GM23338 (cell line): Measurements from ENCODE around the gene KCTD14. TPM values are rescaled to one million over a fixed set of nuclear protein-coding genes. Genes with fewer than 3 reads are reported as not detected.
A peak's percentile ranks its signal among the peaks of the same experiment; 100 is the strongest.

Experiments
- ATAC-seq: fragments of 200-7000 bp; cut with Tn5 transposase; 3 replicates; pipeline ENCODE4 v1.9.1; 2020
- DNase-seq: peaks from one replicate; pipeline ENCODE4 v3.0.0-alpha.2; 2015; ENCODE audit warnings: low spot score
- H2AFZ ChIP-seq: fragments of 200-600 bp; sonication (generic); 2 replicates; pipeline ENCODE4 v1.8.0; 2016; ENCODE audit warnings: antibody characterized with exemption, mild to moderate bottlenecking, moderate library complexity
- H3F3A ChIP-seq: fragments of 200-600 bp; sonication (generic); replicated peaks from 2 replicates; pipeline ENCODE4 v1.8.0; 2017; ENCODE audit warnings: antibody characterized with exemption, mixed run types, low read depth
- H3K27ac ChIP-seq: fragments of 200-600 bp; sonication (generic); 2 replicates; pipeline ENCODE4 v1.6.1; 2016; ENCODE audit warnings: low read depth
- H3K27me3 ChIP-seq: fragments of 200-600 bp; sonication (generic); 2 replicates; pipeline ENCODE4 v1.8.0; 2016; ENCODE audit warnings: mild to moderate bottlenecking, mixed run types, moderate library complexity; ENCODE audit not compliant: insufficient read depth
- H3K36me3 ChIP-seq: fragments of 200-600 bp; sonication (generic); 2 replicates; pipeline ENCODE4 v1.8.0; 2016; ENCODE audit warnings: mild to moderate bottlenecking; ENCODE audit not compliant: insufficient read depth
- H3K4me1 ChIP-seq: fragments of 200-600 bp; sonication (generic); 2 replicates; pipeline ENCODE4 v1.8.0; 2016; ENCODE audit warnings: mild to moderate bottlenecking, moderate library complexity; ENCODE audit not compliant: insufficient read depth
- H3K4me2 ChIP-seq: fragments of 200-600 bp; sonication (generic); 2 replicates; pipeline ENCODE4 v1.7.1; 2017; ENCODE audit warnings: mixed run types
- H3K4me3 ChIP-seq: fragments of 200-600 bp; sonication (generic); 2 replicates; pipeline ENCODE4 v1.6.1; 2016; ENCODE audit warnings: mixed run types
- H3K79me2 ChIP-seq: fragments of 200-600 bp; sonication (generic); replicated peaks from 2 replicates; pipeline ENCODE4 v1.8.0; 2017; ENCODE audit warnings: mild to moderate bottlenecking; ENCODE audit not compliant: insufficient read depth
- H3K9me2 ChIP-seq: fragments of 200-600 bp; sonication (generic); 2 replicates; pipeline ENCODE4 v1.8.0; 2017; ENCODE audit not compliant: insufficient read depth
- H4K20me1 ChIP-seq: fragments of 200-600 bp; sonication (generic); replicated peaks from 2 replicates; pipeline ENCODE4 v1.8.0; 2017; ENCODE audit warnings: mild to moderate bottlenecking; ENCODE audit not compliant: insufficient read depth
- H3K27ac Mint-ChIP-seq: 2 replicates; pipeline ENCODE4 v1.8.0; 2020; ENCODE audit warnings: inconsistent platforms, mild to moderate bottlenecking, moderate library complexity, mixed read lengths
- H3K27me3 Mint-ChIP-seq: 3 replicates; pipeline ENCODE4 v1.8.0; 2022; ENCODE audit warnings: low read depth, mild to moderate bottlenecking, moderate library complexity, mixed read lengths, inconsistent platforms; ENCODE audit not compliant: insufficient read depth, poor library complexity
- H3K36me3 Mint-ChIP-seq: 3 replicates; pipeline ENCODE4 v1.8.0; 2021; ENCODE audit warnings: low read depth, mild to moderate bottlenecking, inconsistent platforms, moderate library complexity, mixed read lengths
- H3K4me1 Mint-ChIP-seq: 3 replicates; pipeline ENCODE4 v1.8.0; 2020; ENCODE audit warnings: mild to moderate bottlenecking, inconsistent platforms, mixed read lengths
- H3K4me3 Mint-ChIP-seq: 3 replicates; pipeline ENCODE4 v1.8.0; 2021; ENCODE audit warnings: moderate library complexity, mild to moderate bottlenecking, inconsistent platforms, mixed read lengths
- H3K9me3 Mint-ChIP-seq: 3 replicates; pipeline ENCODE4 v1.8.0; 2020; ENCODE audit warnings: moderate library complexity, mild to moderate bottlenecking, inconsistent platforms, mixed read lengths
- CREB1 ChIP-seq: fragments of 250-450 bp; sonication (Bioruptor Pico); IDR thresholded peaks from 2 replicates; pipeline ENCODE4 v1.5.0; 2020; ENCODE audit warnings: low read depth, mild to moderate bottlenecking, moderate library complexity
- CTCF ChIP-seq, 2 experiments: fragments of 200-600 bp in 1 of 2; sonication (generic) in 1 of 2; conservative IDR thresholded peaks; 2 replicates each; pipeline versions ENCODE4 v1.5.1 to v1.6.1; 2016 to 2017; ENCODE audit warnings: antibody characterized with exemption in 2 of 2, low read depth in 2 of 2, mild to moderate bottlenecking in 2 of 2, moderate library complexity in 1 of 2
- ETS1 ChIP-seq: IDR thresholded peaks from 2 replicates; pipeline ENCODE4 v1.6.1; 2016; ENCODE audit warnings: antibody characterized with exemption
- EZH2 ChIP-seq: fragments of 200-600 bp; sonication (generic); IDR thresholded peaks from one replicate; pipeline ENCODE4 v1.8.0; 2017; ENCODE audit warnings: antibody characterized with exemption, mild to moderate bottlenecking, low read depth; ENCODE audit not compliant: unreplicated experiment
- EZH2phosphoT487 ChIP-seq: fragments of 200-600 bp; sonication (generic); IDR thresholded peaks from one replicate; pipeline ENCODE4 v1.8.1; 2018; ENCODE audit warnings: antibody characterized with exemption; ENCODE audit not compliant: unreplicated experiment
- JUNB ChIP-seq: IDR thresholded peaks from one replicate; pipeline ENCODE4 v1.6.1; 2016; ENCODE audit warnings: antibody characterized with exemption; ENCODE audit not compliant: unreplicated experiment
- NANOG ChIP-seq: IDR thresholded peaks from 2 replicates; pipeline ENCODE4 v1.6.1; 2016; ENCODE audit warnings: antibody characterized with exemption, borderline replicate concordance
- POLR2AphosphoS5 ChIP-seq: IDR thresholded peaks from 2 replicates; pipeline ENCODE4 v1.6.1; 2016; ENCODE audit warnings: antibody characterized with exemption, low read depth
- REST ChIP-seq: IDR thresholded peaks from one replicate; pipeline ENCODE4 v1.6.1; 2018; ENCODE audit warnings: antibody characterized with exemption; ENCODE audit not compliant: unreplicated experiment
- STAT1 ChIP-seq: IDR thresholded peaks from one replicate; pipeline ENCODE4 v1.6.1; 2016; ENCODE audit warnings: antibody characterized with exemption; ENCODE audit not compliant: unreplicated experiment
- ZNF114 ChIP-seq: fragments of 250-450 bp; sonication (Bioruptor Pico); IDR thresholded peaks from 2 replicates; pipeline ENCODE4 v1.5.0; 2020; ENCODE audit warnings: mild to moderate bottlenecking, moderate library complexity
- ZNF331 ChIP-seq: fragments of 250-450 bp; sonication (Bioruptor Pico); IDR thresholded peaks from 2 replicates; pipeline ENCODE4 v1.5.0; 2020; ENCODE audit warnings: low read depth, mild to moderate bottlenecking, moderate library complexity
- ZNF462 ChIP-seq: fragments of 250-450 bp; sonication (Bioruptor Pico); IDR thresholded peaks from 2 replicates; pipeline ENCODE4 v1.5.0; 2020; ENCODE audit warnings: mild to moderate bottlenecking, moderate library complexity
- polyA plus RNA-seq: library from polyadenylated mRNA; unstranded; fragments of >200 nt; fragmentation: Nextera tagmentation; extraction: Ambion mirVana; gene quantifications from 2 replicates; pipeline ENCODE4 v1.2.1, GENCODE V29; 2016
- total RNA-seq: library from RNA; depleted of rRNA; stranded (reverse); fragments of >200 nt; shearing (Covaris generic); gene quantifications from 2 replicates; pipeline ENCODE4 v1.2.3, GENCODE V29; 2014

The KCTD14 gene
- total and polyA plus RNA-seq, 2 experiments from 2014 or later, result 5.9 to 19.1 TPM

GRCh38 chr11:78039919-78040671 lies 17.0 kb upstream of the KCTD14 start:
- TF ChIP-seq POLR2AphosphoS5 (no peak), ETS1 (no peak), JUNB (no peak), EZH2phosphoT487 (no peak), EZH2 (no peak), ZNF462 (no peak), CTCF (conservative IDR thresholded peaks at IDR 0.05; ENCODE audit: low read depth in 2 of 2) (no peak), ZNF331 (CRISPR knock-in tag) (no peak), NANOG (no peak), ZNF114 (CRISPR knock-in tag) (no peak), CREB1 (CRISPR knock-in tag) (no peak), REST (no peak), STAT1 (no peak)
- H2AFZ ChIP-seq, result peak overlapping the region; percentile 96
- peaks cover 6% of the 10 kb centered on the region; the same call in 1 of the 2 replicates for H3K9me2 ChIP-seq
- Mint-ChIP-seq H3K27me3 (peaks cover 4% of the 10 kb centered on the region), H3K4me3 (no peak overlapping the region), H3K27ac (0 out of 2 replicates have a peak overlapping the region, but pooled peaks have one; percentile 6), H3K4me1 (peaks cover 14% of the 10 kb centered on the region), H3K9me3 (no peaks in the 10 kb centered on the region), H3K36me3 (no peaks in the 10 kb centered on the region)
- peak overlapping the region; percentile 70 for H3K27ac ChIP-seq
- no peaks in the 10 kb centered on the region for H3K27me3 ChIP-seq
- H3K4me2 ChIP-seq, result no peak overlapping the region
- ATAC-seq (no peak), DNase-seq (no peak)
- no peaks in the 10 kb centered on the region for H3K36me3 ChIP-seq
- H3F3A ChIP-seq, result no peaks in the 10 kb centered on the region
- no peaks in the 10 kb centered on the region for H3K79me2 ChIP-seq
- H4K20me1 ChIP-seq, result no peaks in the 10 kb centered on the region
- H3K4me1 ChIP-seq, result peaks cover 3% of the 10 kb centered on the region
- H3K4me3 ChIP-seq, result no peak overlapping the region
